Measurements from ENCODE around the gene TBCB. TPM values are rescaled to one million over a fixed set of nuclear protein-coding genes. Genes with fewer than 3 reads are reported as not detected.

The TBCB gene
- polyA plus RNA-seq, 1 experiment: 186 TPM

DNA sequence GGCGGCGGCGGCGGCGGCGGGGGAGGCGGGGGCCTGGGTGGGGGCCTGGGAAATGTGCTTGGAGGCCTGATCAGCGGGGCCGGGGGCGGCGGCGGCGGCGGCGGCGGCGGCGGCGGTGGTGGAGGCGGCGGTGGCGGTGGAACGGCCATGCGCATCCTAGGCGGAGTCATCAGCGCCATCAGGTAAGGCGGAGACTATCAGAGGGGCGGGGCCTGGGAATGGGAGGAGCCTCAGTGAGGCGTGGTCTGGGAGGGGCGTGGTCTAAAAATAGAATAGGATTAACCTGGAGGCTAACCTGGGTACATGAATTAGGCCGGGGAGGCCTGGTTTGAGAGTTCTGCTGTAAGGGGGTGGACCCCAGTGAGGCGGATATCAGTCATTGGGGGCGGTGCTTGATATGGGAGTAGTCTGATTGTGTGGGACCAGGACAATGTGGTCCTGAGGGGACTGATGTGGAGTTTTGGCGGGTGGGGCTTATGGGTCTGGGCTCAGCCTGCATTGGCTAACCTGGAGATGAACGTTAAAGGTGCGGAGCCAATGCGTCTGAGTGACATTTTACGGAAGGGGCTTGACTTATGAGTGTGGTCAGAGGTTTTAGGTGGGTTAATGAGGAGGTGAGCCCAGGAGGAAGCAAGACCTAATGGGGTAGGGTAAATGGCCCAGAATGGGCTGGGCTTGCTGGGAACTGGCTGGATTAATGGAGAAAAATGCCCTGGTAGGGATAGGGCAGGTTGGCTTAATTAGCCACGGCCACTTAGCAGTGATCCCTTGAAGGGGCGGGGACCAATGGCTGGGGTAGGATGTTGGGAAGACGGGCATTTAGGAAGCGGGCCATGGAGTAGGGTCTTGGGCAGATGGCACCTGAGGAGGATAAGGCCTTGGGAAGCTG is 26.0 kb downstream of the TBCB start:
- ChIA-PET POLR2A (interaction anchor here (2.0 kb wide), 1 partner anchor 13 kb away, joined by 21 read pairs; no protein-coding TSS in a partner anchor), CTCF (interaction anchor here (0.6 kb wide), 1 partner anchor 257 kb away, joined by 4 read pairs; no protein-coding TSS in a partner anchor)
- Histone ChIP-seq H3K27ac (ENCODE audit: low read depth, low read length) (peak overlapping the region; percentile 96), H3K9me3 (ENCODE audit: control insufficient read depth, insufficient read depth, low read length) (no peaks in the 10 kb centered on the region), H3K4me3 (ENCODE audit: low read depth, low read length) (peak overlapping the region; percentile 90), H3K27me3 (ENCODE audit: control insufficient read depth, insufficient read depth, low read length) (no peaks in the 10 kb centered on the region)
- TF ChIP-seq, protein P1, sequence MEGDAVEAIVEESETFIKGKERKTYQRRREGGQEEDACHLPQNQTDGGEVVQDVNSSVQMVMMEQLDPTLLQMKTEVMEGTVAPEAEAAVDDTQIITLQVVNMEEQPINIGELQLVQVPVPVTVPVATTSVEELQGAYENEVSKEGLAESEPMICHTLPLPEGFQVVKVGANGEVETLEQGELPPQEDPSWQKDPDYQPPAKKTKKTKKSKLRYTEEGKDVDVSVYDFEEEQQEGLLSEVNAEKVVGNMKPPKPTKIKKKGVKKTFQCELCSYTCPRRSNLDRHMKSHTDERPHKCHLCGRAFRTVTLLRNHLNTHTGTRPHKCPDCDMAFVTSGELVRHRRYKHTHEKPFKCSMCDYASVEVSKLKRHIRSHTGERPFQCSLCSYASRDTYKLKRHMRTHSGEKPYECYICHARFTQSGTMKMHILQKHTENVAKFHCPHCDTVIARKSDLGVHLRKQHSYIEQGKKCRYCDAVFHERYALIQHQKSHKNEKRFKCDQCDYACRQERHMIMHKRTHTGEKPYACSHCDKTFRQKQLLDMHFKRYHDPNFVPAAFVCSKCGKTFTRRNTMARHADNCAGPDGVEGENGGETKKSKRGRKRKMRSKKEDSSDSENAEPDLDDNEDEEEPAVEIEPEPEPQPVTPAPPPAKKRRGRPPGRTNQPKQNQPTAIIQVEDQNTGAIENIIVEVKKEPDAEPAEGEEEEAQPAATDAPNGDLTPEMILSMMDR (IDR thresholded peaks at IDR 0.05; ENCODE audit: low read depth, low read length): no peak
- DNase-seq (ENCODE audit: low read depth, low spot score): peak; percentile 32

DNA sequence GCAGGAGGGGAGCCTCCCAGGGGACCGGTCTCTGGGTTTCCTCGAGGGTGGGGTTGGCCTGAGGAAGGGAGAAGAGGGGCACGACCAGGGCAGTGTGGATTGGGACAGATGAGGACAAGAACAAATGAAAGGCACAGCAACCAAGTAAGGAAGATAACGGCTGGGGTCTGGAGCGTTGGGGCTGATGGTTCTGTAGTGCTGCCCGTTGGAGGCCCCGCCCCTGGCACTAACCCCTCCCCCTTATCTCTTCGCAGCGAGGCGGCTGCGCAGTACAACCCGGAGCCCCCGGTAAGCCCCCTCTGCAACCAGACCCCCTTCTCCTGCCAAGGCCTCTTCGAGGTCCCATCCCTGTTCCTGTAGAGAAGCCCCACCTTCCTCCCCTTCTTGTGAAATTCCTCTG is 26.8 kb downstream of the TBCB start:
- TF ChIP-seq, protein P1 (IDR thresholded peaks at IDR 0.05; ENCODE audit: low read depth, low read length): no peak
- DNase-seq (ENCODE audit: low read depth, low spot score): no peak
- Histone ChIP-seq H3K4me3 (ENCODE audit: low read depth, low read length) (no peak overlapping the region), H3K9me3 (ENCODE audit: control insufficient read depth, insufficient read depth, low read length) (no peaks in the 10 kb centered on the region), H3K27ac (ENCODE audit: low read depth, low read length) (no peak overlapping the region), H3K27me3 (ENCODE audit: control insufficient read depth, insufficient read depth, low read length) (no peaks in the 10 kb centered on the region)
- ChIA-PET CTCF (no interaction called here), POLR2A (interaction anchor here (0.6 kb wide), 1 partner anchor 31 kb away, joined by 11 read pairs; no protein-coding TSS in a partner anchor)

DNA sequence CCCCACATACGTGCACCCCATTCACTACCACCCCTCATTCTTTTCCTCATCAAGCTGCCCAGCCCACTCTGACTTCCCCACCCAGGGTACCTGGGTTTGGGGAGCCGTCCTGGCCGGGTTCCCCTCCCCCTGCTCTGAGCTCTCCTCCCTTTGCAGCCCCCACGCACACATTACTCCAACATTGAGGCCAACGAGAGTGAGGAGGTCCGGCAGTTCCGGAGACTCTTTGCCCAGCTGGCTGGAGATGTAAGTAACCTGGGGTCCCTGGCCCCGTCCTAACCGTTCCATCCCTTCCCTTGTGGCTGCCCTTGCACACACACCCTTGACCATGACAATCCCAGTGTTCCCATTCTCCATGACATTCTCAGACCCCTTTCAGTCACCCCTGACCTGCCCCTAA is 27.2 kb downstream of the TBCB start:
- TF ChIP-seq, protein P1 (IDR thresholded peaks at IDR 0.05; ENCODE audit: low read depth, low read length): no peak
- no peaks in the 10 kb centered on the region for H3K9me3 ChIP-seq (ENCODE audit: control insufficient read depth, insufficient read depth, low read length)
- H3K27me3 ChIP-seq (ENCODE audit: control insufficient read depth, insufficient read depth, low read length): no peaks in the 10 kb centered on the region
- H3K4me3 ChIP-seq (ENCODE audit: low read depth, low read length): no peak overlapping the region
- CTCF ChIA-PET: interaction anchor here (1.1 kb wide), 1 partner anchor 28 kb away, joined by 4 read pairs; no protein-coding TSS in a partner anchor
- no peak overlapping the region for H3K27ac ChIP-seq (ENCODE audit: low read depth, low read length)
- no peak for DNase-seq (ENCODE audit: low read depth, low spot score)
- POLR2A ChIA-PET: interaction anchor here (0.6 kb wide), 1 partner anchor 30 kb away, joined by 11 read pairs; no protein-coding TSS in a partner anchor

DNA sequence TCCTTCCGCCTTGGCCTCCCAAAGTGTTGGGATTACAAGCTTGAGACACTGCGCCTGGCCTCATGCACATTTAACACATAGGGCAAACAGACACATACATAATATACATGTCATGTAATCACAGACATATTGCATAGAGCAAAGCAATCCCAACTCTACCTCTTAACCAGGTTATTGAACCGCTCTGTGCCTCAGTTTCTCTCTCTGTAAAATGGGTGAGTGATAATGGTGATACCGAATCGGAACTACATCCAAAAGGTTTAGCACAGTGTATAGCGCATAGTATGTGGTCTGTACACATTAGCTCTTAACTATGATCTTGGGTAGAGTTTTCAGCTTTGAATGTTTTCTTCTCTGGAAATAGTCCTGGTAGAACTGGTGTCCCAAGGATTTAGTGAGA is 29.4 kb downstream of the TBCB start:
- ChIA-PET CTCF (no interaction called here), POLR2A (interaction anchor here (0.6 kb wide), 1 partner anchor 20 kb away, joined by 4 read pairs; no protein-coding TSS in a partner anchor)
- H3K9me3 ChIP-seq (ENCODE audit: control insufficient read depth, insufficient read depth, low read length): no peaks in the 10 kb centered on the region
- TF ChIP-seq, protein P1 (IDR thresholded peaks at IDR 0.05; ENCODE audit: low read depth, low read length): no peak
- no peak overlapping the region for H3K4me3 ChIP-seq (ENCODE audit: low read depth, low read length)
- H3K27ac ChIP-seq (ENCODE audit: low read depth, low read length): no peak overlapping the region
- DNase-seq (ENCODE audit: low read depth, low spot score): no peak
- H3K27me3 ChIP-seq (ENCODE audit: control insufficient read depth, insufficient read depth, low read length): no peaks in the 10 kb centered on the region
